A549 (cell line): Measurements from ENCODE around the gene FOXP1. TPM values are rescaled to one million over a fixed set of nuclear protein-coding genes. Genes with fewer than 3 reads are reported as not detected.

Source experiments
- ATAC-seq, 2 experiments: fragments of 200-7000 bp in 1 of 2; fragments of >200 bp in 1 of 2; cut with Nextera tagmentation in 1 of 2; cut with Tn5 transposase in 1 of 2; 3 replicates each; pipeline versions ENCODE4 v1.8.0 to v1.9.1; 2018 to 2020; ENCODE audit warnings: mild to moderate bottlenecking in 1 of 2, moderate library complexity in 1 of 2
- CTCF ChIA-PET: fragments of 300-600 bp; sonication (Branson Sonifier 250); formaldehyde crosslinking; extraction: SDS; loops from one replicate; lab custom pipeline; 2021; ENCODE audit warnings: antibody characterized with exemption, inconsistent platforms; lab: Yijun Ruan, JAX
- POLR2A ChIA-PET: fragments of 350-600 bp; formaldehyde crosslinking; extraction: SDS; loops from one replicate; lab custom pipeline; 2021; ENCODE audit warnings: antibody characterized with exemption, inconsistent platforms; lab: Yijun Ruan, JAX
- DNase-seq, 2 experiments: peaks; one replicate each; pipeline versions ENCODE4 v3.0.0 to v3.0.0-alpha.2; 2011 to 2016; ENCODE audit warnings: low read depth in 1 of 2, low spot score in 1 of 2
- FAIRE-seq: peaks from 2 replicates; lab custom pipeline; 2011; peaks lifted over from hg19 to GRCh38; lab: Jason Lieb, UNC
- H3K27ac ChIP-seq, 2 experiments: fragments of >200 bp; sonication (Bioruptor Twin); formaldehyde crosslinking; 3 replicates each; pipeline ENCODE4 v1.5.1; 2016 to 2017
- H3K4me1 ChIP-seq: fragments of >200 bp; sonication (Bioruptor Twin); formaldehyde crosslinking; 3 replicates; pipeline ENCODE4 v1.6.1; 2016
- H3K4me2 ChIP-seq: fragments of >200 bp; sonication (Bioruptor Twin); formaldehyde crosslinking; 3 replicates; pipeline ENCODE4 v1.6.1; 2016
- H3K4me3 ChIP-seq: fragments of >200 bp; sonication (Bioruptor Twin); formaldehyde crosslinking; 3 replicates; pipeline ENCODE4 v1.5.1; 2016
- H3K9me3 ChIP-seq: fragments of >200 bp; sonication (Bioruptor Twin); formaldehyde crosslinking; 3 replicates; pipeline ENCODE4 v1.6.1; 2016
- CBX2 ChIP-seq: fragments of 200-600 bp; sonication (generic); IDR thresholded peaks from 2 replicates; pipeline ENCODE4 v1.6.1; 2016; ENCODE audit warnings: low read depth, mild to moderate bottlenecking, borderline replicate concordance
- CHD2 ChIP-seq: fragments of 150-350 bp; IDR thresholded peaks from 2 replicates; pipeline ENCODE4 v1.6.1; 2014; ENCODE audit warnings: low read length; ENCODE audit not compliant: partially characterized antibody
- CTCF ChIP-seq: fragments of >200 bp; sonication (Bioruptor Twin); formaldehyde crosslinking; IDR thresholded peaks from 3 replicates; pipeline ENCODE4 v1.5.1; 2016
- FOSB ChIP-seq: fragments of 250-450 bp; sonication (Bioruptor Pico); IDR thresholded peaks from 2 replicates; pipeline ENCODE4 v1.5.0; 2020; ENCODE audit warnings: mild to moderate bottlenecking, moderate library complexity
- FOXS1 ChIP-seq: fragments of 250-450 bp; sonication (Bioruptor Pico); IDR thresholded peaks from 2 replicates; pipeline ENCODE4 v1.5.0; 2020; ENCODE audit warnings: mild to moderate bottlenecking, moderate library complexity
- HOXA7 ChIP-seq: fragments of 250-450 bp; sonication (Bioruptor Pico); IDR thresholded peaks from 2 replicates; pipeline ENCODE4 v1.5.0; 2020; ENCODE audit warnings: mild to moderate bottlenecking, moderate library complexity
- HOXB13 ChIP-seq: fragments of 250-450 bp; sonication (Bioruptor Pico); IDR thresholded peaks from 2 replicates; pipeline ENCODE4 v1.5.0; 2020; ENCODE audit warnings: low read depth, mild to moderate bottlenecking, moderate library complexity
- JUNB ChIP-seq: fragments of >200 bp; sonication (Bioruptor Twin); formaldehyde crosslinking; IDR thresholded peaks from 2 replicates; pipeline ENCODE4 v1.6.1; 2016
- KDM5A ChIP-seq: fragments of 200-600 bp; sonication (generic); IDR thresholded peaks from 2 replicates; pipeline ENCODE4 v1.6.1; 2016; ENCODE audit warnings: antibody characterized with exemption, mild to moderate bottlenecking
- MAFK ChIP-seq: fragments of 450-650 bp; IDR thresholded peaks from 2 replicates; pipeline ENCODE4 v1.6.1; 2014; ENCODE audit not compliant: partially characterized antibody
- NR3C1 ChIP-seq: fragments of >200 bp; sonication (Bioruptor Twin); formaldehyde crosslinking; IDR thresholded peaks from 3 replicates; pipeline ENCODE4 v1.6.1; 2017
- PBX3 ChIP-seq: IDR thresholded peaks from 2 replicates; pipeline ENCODE4 v1.6.1; 2012
- POLR2A ChIP-seq: IDR thresholded peaks from 2 replicates; pipeline ENCODE4 v1.6.1; 2012; ENCODE audit warnings: mild to moderate bottlenecking, low read length
- RAD21 ChIP-seq, 2 experiments: fragments of >200 bp in 1 of 2; sonication (Bioruptor Twin) in 1 of 2; formaldehyde crosslinking in 1 of 2; IDR thresholded peaks in 1 of 2; conservative IDR thresholded peaks in 1 of 2; 2 replicates in 1 of 2; 3 replicates in 1 of 2; pipeline ENCODE4 v1.6.1; 2012 to 2018; ENCODE audit warnings: inconsistent platforms in 1 of 2
- RARB ChIP-seq: fragments of 250-450 bp; sonication (Bioruptor Pico); IDR thresholded peaks from 2 replicates; pipeline ENCODE4 v1.8.0; 2021; ENCODE audit warnings: mild to moderate bottlenecking, moderate library complexity
- REST ChIP-seq: fragments of 200-600 bp; sonication (generic); IDR thresholded peaks from 2 replicates; pipeline ENCODE4 v1.6.1; 2016; ENCODE audit warnings: antibody characterized with exemption, mild to moderate bottlenecking, moderate library complexity
- ZNF302 ChIP-seq: fragments of 250-450 bp; sonication (Bioruptor Pico); IDR thresholded peaks from 2 replicates; pipeline ENCODE4 v1.9.0; 2021; ENCODE audit warnings: inconsistent platforms, mild to moderate bottlenecking, moderate library complexity
- ZSCAN20 ChIP-seq: fragments of 250-450 bp; sonication (Bioruptor Pico); IDR thresholded peaks from 2 replicates; pipeline ENCODE4 v1.8.0; 2022; ENCODE audit warnings: mild to moderate bottlenecking, moderate library complexity
- WGBS: methylation state at CpG from one replicate; pipeline ENCODE4 v1.1.6; 2017; ENCODE audit errors: missing lambda C conversion rate; 5-methylcytosine and 5-hydroxymethylcytosine counted together
- polyA plus RNA-seq, 4 experiments: library from polyadenylated mRNA; depleted of rRNA in 3 of 4; stranded (reverse); fragments of >200 nt; fragmentation: RNase III in 1 of 4; extraction: RNeasy Plus Mini Kit Qiagen cat#74134 plus additional on column Dnase treatment in 1 of 4; gene quantifications; 2 replicates in 3 of 4; 3 replicates in 1 of 4; pipeline ENCODE4 v1.2.3, GENCODE V29; 2011 to 2017

The FOXP1 gene
- polyA plus RNA-seq, 2 of the 4 experiments (the other 2 are of a cell fraction), result 12.8 to 13.9 TPM

DNA sequence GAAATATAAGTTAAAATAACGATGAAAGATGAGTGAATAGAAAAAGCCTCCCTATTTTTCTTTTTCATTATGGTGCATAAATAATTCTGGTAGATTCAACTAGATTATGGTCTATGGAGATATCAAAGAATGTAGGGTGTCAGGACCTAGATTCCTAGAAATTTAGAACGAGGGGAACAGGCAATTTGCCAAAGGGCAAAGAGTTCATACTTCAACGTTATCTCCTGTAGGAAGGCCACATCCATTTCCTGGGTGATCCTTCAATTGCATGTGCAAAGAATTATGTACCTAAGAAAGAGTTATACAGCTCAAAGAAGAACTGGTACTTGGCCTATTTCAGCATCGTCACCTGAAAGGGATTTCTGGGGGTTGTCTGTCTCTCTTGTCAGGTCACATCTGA lies 351.8 kb downstream of the FOXP1 start:
- ChIA-PET POLR2A (no interaction called here), CTCF (interaction anchor here (0.9 kb wide), 1 partner anchor 23 kb away, joined by 4 read pairs; no protein-coding TSS in a partner anchor)
- H3K4me2 ChIP-seq, result no peak overlapping the region
- FAIRE-seq, result no peak
- no peak overlapping the region for H3K4me3 ChIP-seq
- DNase-seq, result no peak
- no peak overlapping the region for H3K27ac ChIP-seq
- TF ChIP-seq CBX2 (no peak), FOSB (no peak), MAFK (no peak), CHD2 (no peak), REST (no peak), POLR2A (no peak), RAD21 (conservative IDR thresholded peaks at IDR 0.05 in 1 of 2, IDR thresholded peaks at IDR 0.05 in 1 of 2) (no peak)
- 0 out of 3 replicates have a peak, but pooled peaks cover 3% of the 10 kb centered on the region for H3K4me1 ChIP-seq
- ATAC-seq, result no peak
- H3K9me3 ChIP-seq, result no peaks in the 10 kb centered on the region
- WGBS, result 54% methylated on average over 4 of the region's 4 CpGs

GRCh38 chr3:71229905-71230657 lies 353.4 kb downstream of the FOXP1 start:
- no peak overlapping the region for H3K4me3 ChIP-seq
- no peak overlapping the region for H3K27ac ChIP-seq
- whole genome bisulfite sequencing, result 82% methylated on average over 7 of the region's 7 CpGs
- POLR2A ChIA-PET, result no interaction called here
- H3K4me2 ChIP-seq, result no peak overlapping the region
- no peak for ATAC-seq
- H3K9me3 ChIP-seq, result no peaks in the 10 kb centered on the region
- CTCF ChIA-PET, result interaction anchor here (0.6 to 3.1 kb wide), 6 partner anchors 11 to 356 kb away, joined by 3 to 13 read pairs (median 4); no protein-coding TSS in a partner anchor
- H3K4me1 ChIP-seq, result 0 out of 3 replicates have a peak, but pooled peaks cover 3% of the 10 kb centered on the region
- TF ChIP-seq HOXB13 (CRISPR knock-in tag) (no peak), RARB (no peak), FOXS1 (CRISPR knock-in tag) (no peak)
- DNase-seq, result no peak
- FAIRE-seq, result no peak

DNA sequence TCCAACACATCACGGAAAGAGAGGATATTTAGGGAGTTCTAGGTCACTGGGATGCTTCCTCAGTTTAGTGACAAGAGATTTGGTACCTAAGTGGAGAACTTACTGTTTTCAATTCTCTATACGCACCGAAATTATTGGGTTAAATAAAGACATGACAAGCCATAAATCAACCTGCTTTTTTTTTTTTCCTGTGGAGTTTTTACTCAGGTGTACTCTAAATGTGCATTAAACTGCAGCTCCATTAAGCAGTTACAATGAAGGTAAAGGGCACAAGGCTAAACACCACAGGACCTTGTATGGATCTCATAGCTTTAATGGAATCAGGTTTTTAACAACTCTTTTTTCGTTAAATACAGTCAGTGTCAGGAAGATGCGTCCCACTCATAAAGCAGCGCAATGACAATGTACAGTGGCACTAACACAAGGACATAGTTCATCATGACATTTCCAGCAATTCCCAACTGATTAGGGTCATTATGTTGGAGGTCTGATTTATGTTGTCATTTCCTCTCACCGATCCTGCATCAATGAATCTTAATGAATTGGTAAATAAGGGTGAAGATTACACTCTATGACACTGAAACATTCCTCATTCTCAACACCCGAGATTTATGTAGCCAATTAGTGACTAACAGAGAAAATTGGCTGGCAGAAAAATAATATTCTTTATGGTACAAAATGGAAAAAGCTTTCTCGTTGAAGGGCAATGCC lies 355.2 kb downstream of the FOXP1 start:
- CTCF ChIA-PET, result interaction anchor here (0.6 to 3.1 kb wide), 2 partner anchors 14 to 15 kb away, joined by 3 to 13 read pairs; no protein-coding TSS in a partner anchor
- no peak for FAIRE-seq
- no peak for TF ChIP-seq ZSCAN20
- no peak for TF ChIP-seq PBX3
- no peak for TF ChIP-seq NR3C1
- no peak for TF ChIP-seq ZNF302 (CRISPR knock-in tag)
- no peak for TF ChIP-seq CTCF
- TF ChIP-seq JUNB, result no peak
- no peak for TF ChIP-seq HOXA7 (CRISPR knock-in tag)
- TF ChIP-seq KDM5A, result no peak
- TF ChIP-seq, all 56 proteins: peak for 0
- POLR2A ChIA-PET, result no interaction called here
- H3K27ac ChIP-seq, result no peak overlapping the region
- 87% methylated on average over 9 of the region's 9 CpGs for WGBS
- no peak overlapping the region for H3K4me2 ChIP-seq
- 0 out of 3 replicates have a peak, but pooled peaks cover 3% of the 10 kb centered on the region for H3K4me1 ChIP-seq
- DNase-seq (no peak), ATAC-seq (no peak)
- no peaks in the 10 kb centered on the region for H3K9me3 ChIP-seq
- H3K4me3 ChIP-seq, result no peak overlapping the region
